Astrocyte of the spinal cord (primary cell): ENCODE data around the gene LIMA1.

ENCODE experiments used
- DNase-seq: peaks from one replicate; pipeline ENCODE4 v3.0.0; 2011; ENCODE audit warnings: low read depth, low spot score
- H3K4me3 ChIP-seq: 2 replicates; pipeline ENCODE4 v1.5.1; 2011; ENCODE audit warnings: low read depth, mild to moderate bottlenecking, low read length, moderate library complexity
- in situ Hi-C: cut with HindIII; loops from 2 replicates; pipeline ENCODE4 v1.10.0; 2017; ENCODE audit warnings: low sequenced_read_pairs
- TF ChIP-seq, protein P1 (sequence below): IDR thresholded peaks from 2 replicates; pipeline ENCODE4 v1.5.1; 2012; ENCODE audit warnings: low read depth, mild to moderate bottlenecking, low read length, inconsistent platforms

LIMA1 gene

DNA sequence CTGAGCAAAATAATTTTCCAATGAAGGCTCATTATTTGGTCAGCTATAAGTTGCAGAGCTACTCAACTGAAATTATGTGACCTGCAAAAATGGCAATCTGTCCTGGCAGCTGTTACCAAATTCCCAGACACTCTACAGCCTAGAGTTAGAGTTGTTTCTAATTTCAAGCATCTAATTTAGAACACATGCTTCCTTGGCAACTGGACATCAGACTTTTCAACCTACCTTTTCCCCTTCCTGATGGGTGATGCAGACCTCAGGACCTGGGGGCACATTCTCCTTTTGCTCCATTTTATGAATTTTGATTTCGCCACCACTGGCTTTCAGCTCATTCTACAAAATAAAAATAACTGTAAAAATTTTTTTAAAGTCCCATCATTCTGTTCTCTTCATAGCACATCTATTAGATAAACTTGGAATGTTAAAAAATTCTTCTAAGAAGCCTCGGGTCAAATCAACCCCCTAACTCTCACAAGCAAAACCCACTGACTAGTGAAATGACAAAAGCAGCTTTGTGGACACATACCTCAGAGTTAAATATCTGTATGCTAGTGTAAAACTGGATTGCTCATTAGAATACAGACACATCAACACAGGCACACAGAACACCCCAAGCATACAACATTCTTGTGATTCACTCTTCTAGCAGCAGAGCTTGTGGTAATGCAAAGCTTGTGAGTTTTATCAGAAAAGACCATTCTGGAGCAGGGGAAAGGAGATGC lies 82.6 kb downstream of the LIMA1 start:
- in situ Hi-C loops = no loop called here
- peak; percentile 61 for DNase-seq
- H3K4me3 ChIP-seq = no peak overlapping the region
- TF ChIP-seq, protein P1, sequence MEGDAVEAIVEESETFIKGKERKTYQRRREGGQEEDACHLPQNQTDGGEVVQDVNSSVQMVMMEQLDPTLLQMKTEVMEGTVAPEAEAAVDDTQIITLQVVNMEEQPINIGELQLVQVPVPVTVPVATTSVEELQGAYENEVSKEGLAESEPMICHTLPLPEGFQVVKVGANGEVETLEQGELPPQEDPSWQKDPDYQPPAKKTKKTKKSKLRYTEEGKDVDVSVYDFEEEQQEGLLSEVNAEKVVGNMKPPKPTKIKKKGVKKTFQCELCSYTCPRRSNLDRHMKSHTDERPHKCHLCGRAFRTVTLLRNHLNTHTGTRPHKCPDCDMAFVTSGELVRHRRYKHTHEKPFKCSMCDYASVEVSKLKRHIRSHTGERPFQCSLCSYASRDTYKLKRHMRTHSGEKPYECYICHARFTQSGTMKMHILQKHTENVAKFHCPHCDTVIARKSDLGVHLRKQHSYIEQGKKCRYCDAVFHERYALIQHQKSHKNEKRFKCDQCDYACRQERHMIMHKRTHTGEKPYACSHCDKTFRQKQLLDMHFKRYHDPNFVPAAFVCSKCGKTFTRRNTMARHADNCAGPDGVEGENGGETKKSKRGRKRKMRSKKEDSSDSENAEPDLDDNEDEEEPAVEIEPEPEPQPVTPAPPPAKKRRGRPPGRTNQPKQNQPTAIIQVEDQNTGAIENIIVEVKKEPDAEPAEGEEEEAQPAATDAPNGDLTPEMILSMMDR = no peak

DNA sequence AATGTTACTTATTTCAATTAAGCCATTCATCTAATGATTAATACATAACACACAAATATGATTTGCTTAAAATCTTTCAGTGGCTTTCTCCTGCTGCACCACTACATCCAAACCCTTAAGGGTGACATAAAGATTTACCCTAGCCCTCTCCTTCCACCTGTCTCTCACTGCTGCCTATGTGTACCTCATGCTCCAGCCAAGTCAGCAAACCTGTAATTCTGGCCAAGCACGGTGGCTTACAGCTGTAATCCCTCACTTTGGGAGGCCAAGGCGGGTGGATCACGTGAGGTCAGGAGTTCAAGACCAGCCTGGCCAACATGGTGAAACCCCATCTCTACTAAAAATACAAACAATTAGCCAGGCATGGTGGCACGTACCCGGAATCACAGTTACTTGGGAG lies 84.5 kb downstream of the LIMA1 start:
- H3K4me3 ChIP-seq = no peak overlapping the region
- TF ChIP-seq, protein P1 = no peak
- in situ Hi-C loops = no loop called here
- no peak for DNase-seq

DNA sequence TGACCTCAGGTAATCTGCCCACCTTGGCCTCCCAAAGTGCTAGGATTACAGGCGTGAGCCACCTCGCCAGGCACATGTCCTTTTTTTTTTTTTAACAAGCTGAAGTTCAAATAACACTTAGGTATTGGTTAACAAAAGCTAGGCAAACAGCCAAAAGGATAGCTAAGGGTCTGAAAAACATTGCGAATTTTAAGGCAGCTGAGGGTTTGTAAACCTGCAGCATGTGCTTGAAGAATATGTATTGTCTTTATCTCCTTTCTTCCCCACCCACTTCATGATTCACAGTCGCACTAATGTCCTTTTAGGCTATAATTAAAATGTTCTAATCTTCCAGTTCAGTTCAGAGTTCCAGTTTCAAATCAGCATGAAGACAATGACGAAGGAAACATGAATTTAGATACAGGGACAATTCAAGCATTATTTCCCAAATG lies 86.0 kb downstream of the LIMA1 start:
- DNase-seq = no peak
- TF ChIP-seq, protein P1 = no peak
- in situ Hi-C loops = no loop called here
- no peak overlapping the region for H3K4me3 ChIP-seq

DNA sequence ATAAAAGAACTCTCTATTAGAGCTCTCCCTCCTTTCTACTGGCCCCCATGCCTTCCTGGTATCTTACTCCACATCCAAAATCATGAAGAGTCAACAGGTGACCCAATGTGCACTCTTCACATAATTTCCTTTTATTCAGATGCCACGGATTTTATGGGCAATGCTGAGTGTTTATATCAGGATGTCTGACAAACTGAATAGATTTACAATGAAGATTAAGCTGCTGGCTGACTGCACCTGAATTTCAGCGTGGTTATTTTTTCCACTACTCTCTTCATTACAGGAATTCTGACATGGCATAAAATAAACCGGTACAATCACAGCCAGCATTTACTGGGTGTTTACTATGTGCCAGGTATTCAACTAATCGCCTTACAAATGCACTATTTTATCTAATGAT lies 86.8 kb downstream of the LIMA1 start:
- DNase-seq = no peak
- H3K4me3 ChIP-seq = no peak overlapping the region
- in situ Hi-C loops = no loop called here
- TF ChIP-seq, protein P1 = no peak

DNA sequence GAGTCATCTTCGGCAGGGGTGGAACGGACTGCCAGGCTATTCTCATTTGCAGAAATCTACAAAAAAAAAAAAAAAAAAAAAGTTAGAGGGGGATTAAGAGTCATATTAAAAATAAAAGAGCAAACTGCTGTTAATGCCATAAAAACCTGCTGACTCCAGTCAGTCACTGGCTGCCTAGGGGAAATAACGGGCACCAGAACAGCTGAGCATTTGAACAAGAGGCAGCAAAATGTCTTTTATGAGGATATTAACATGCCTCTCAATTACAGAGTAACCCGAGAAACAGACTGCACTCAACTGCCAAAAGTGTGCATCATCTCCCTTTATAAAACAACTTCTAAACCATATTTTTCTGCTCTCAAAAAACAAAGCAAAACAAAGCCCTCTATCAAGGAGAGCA lies 87.5 kb downstream of the LIMA1 start:
- no peak for DNase-seq
- TF ChIP-seq, protein P1 = no peak
- in situ Hi-C loops = no loop called here
- H3K4me3 ChIP-seq = no peak overlapping the region

DNA sequence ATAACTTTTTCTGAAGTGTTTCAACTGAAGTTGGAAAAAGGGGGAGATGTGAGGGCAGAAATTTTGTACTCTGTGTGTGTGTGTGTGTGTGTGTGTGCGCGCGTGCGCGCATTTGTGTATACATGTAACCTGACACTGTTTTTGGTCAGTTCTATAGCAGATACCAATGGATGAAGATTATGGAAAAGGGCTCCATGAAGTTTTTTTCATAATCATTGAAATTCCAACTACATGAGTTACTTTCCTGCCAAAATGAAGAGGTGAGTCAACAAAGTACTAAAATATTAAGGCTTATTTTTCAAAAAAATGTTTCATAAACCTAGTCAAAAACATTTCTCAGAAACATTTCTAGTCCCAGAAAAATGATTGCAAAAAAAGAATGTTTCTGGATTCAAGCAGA lies 90.4 kb downstream of the LIMA1 start:
- in situ Hi-C loops = no loop called here
- H3K4me3 ChIP-seq = no peak overlapping the region
- peak; percentile 42 for DNase-seq
- TF ChIP-seq, protein P1 = no peak
